GM10248 (cell line): Measurements from ENCODE around the gene SYNJ2.

Source experiments
- CTCF ChIA-PET: fragments of 300-600 bp; sonication (Branson Sonifier 250); formaldehyde crosslinking; extraction: SDS; loops from one replicate; lab custom pipeline; 2021; ENCODE audit warnings: antibody characterized with exemption; lab: Yijun Ruan, JAX
- POLR2A ChIA-PET: fragments of 350-650 bp; sonication (Branson Sonifier 250); formaldehyde crosslinking; extraction: SDS; loops from one replicate; lab custom pipeline; 2020; ENCODE audit warnings: antibody characterized with exemption; lab: Yijun Ruan, JAX
- DNase-seq: peaks from one replicate; pipeline ENCODE4 v3.0.0; 2012; ENCODE audit errors: extremely low spot score
- TF ChIP-seq, protein P1 (sequence below): IDR thresholded peaks from 2 replicates; pipeline ENCODE4 v1.5.1; 2012; ENCODE audit warnings: mild to moderate bottlenecking, low read depth; ENCODE audit errors: extremely low read depth, missing control alignments, control extremely low read depth

The SYNJ2 gene

DNA sequence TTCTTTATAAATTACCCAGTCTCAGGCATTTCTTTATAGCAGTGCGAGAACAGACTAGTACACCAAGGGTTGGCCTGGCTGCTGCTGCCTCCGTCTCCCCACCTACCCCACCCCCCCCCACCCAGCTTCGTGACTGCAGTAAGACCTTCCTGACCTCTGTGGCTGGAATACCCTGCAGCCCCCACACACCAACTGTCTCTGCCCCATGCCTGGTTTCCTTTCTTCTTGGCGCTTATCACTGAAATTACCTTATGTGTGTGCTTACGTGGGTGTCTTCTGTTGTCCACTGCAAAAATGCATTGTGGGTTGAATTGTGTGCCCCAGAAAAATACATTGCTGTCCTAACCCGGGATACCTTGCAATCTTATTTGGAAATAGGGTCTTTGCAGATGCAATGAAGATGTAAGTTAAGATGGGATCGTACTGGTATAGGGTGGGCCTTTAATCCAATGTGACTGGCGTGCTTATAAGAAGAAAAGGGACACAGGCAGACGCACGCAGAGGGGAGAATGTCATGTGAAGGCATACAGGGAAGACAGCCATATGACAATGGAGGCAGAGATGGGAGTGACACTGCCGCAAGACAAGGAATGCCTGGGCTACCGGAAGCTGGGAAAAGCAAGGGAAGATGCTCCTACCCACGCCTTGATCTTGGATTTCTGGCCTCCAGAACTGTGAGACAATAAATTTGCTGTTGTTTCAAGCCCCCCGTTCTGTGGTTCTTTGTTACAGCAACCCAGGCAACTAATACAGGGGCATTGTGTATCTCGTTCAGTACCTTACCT lies 15.4 kb downstream of the SYNJ2 start:
- ChIA-PET CTCF (no interaction called here), POLR2A (interaction anchor here (0.6 kb wide), 1 partner anchor 72 kb away, joined by 3 read pairs; no protein-coding TSS in a partner anchor)
- DNase-seq, result no peak
- TF ChIP-seq, protein P1, sequence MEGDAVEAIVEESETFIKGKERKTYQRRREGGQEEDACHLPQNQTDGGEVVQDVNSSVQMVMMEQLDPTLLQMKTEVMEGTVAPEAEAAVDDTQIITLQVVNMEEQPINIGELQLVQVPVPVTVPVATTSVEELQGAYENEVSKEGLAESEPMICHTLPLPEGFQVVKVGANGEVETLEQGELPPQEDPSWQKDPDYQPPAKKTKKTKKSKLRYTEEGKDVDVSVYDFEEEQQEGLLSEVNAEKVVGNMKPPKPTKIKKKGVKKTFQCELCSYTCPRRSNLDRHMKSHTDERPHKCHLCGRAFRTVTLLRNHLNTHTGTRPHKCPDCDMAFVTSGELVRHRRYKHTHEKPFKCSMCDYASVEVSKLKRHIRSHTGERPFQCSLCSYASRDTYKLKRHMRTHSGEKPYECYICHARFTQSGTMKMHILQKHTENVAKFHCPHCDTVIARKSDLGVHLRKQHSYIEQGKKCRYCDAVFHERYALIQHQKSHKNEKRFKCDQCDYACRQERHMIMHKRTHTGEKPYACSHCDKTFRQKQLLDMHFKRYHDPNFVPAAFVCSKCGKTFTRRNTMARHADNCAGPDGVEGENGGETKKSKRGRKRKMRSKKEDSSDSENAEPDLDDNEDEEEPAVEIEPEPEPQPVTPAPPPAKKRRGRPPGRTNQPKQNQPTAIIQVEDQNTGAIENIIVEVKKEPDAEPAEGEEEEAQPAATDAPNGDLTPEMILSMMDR, result no peak

DNA sequence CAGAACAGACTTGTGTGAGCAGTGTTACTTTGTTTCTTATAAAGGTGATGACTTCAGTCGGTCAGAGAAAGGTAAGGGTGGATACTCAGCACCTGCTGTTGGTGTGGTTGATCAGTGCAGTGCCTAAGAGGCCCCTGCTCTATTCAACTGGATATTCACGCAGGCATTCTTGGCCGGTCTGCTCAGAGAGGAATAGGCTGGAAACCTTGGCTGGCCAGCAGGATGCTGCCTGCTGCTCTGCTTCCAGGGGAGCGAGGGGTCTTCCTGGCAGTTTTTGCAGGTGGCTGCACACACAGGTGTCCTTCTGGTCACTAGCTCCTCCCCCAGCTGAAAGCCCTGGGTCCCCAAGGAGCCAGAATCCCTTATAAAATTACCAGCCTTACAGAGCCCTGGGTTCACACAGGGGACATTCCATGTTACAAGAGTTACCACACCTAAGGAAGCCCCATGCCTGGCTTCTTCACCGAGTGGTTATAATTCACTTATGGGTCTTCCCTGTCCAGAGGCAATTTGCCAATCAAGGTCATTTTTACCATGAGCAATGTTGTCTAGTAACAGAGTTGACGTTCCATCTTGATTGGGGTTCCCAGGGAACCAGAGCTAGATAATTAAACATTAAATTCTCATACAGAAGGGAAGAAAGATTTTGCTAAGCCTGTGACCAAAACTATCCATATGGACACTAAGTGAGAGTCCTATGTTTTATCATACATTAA lies 16.4 kb downstream of the SYNJ2 start:
- TF ChIP-seq, protein P1, result no peak
- POLR2A ChIA-PET, result no interaction called here

DNA sequence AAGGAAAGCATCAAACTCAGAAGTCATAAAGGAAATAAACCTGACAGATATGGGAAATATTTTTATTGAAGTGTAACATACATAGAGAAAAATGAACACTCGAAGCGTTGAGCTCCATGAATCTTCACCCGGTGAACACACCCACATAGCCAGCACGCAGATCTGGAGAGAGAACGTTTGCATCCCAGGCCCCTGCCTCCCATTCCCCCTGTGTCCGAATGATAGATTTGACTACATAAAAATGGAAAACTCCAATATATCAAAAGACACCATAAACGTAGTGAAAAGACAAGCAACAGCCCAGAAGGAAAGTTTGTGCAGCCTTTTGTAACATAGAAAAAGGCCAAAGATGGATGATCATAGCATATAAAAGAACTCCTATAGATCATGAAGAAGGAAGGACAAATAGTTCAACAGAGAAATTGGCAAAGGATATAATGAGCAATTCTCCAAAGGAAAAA lies 17.1 kb downstream of the SYNJ2 start:
- CTCF ChIA-PET, result interaction anchor here (1.7 kb wide), 1 partner anchor 50 kb away, joined by 3 read pairs; no protein-coding TSS in a partner anchor
- POLR2A ChIA-PET, result no interaction called here
- DNase-seq, result no peak
- TF ChIP-seq, protein P1, result no peak

More for the DNA sequence above, 16.4 kb downstream of the SYNJ2 start:
- CTCF ChIA-PET, result no interaction called here
- DNase-seq, result no peak

DNA sequence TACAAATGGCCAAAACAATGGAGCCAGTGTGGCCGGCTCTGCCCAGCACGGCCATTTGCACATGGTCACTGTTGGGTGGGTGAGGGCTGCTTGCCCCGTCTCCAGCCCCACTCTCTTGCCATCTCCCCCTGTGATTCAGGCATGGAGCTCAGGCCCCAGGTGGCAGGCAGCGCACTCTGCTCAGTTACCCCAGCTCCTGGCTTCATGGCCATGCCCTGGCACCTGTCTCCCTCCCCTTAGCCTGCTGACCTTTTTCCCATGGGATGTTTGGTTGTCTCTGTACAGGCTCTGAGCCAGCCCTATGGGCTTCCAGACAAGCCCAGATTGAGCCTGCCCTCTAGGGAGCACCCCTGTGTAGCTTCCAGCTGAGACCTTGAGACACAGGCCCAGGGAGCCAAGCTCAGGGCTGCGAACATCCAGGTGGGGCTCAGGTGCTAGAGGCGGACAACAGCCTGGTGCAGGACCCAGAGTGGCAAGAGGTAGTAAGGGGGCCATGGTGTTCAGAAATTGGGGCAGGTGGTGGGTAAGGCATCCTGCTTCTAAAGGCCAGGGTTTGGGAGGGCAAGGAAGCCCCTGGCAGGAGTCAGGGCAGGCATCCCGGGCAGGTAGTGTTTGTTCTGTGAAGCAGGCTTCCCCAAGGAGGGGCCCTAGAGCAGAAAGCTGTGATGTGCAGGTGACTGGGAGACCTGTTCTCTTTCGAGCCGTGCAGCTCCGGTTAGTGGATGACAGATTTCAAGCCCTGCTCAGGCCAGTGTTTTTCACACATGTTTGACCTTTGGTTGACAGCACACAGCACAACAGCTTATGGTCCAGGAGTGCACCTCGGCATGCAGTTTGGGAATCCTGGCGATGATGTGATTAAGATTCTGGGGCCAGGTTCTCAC lies 17.7 kb downstream of the SYNJ2 start:
- CTCF ChIA-PET, result interaction anchor here (0.9 to 1.7 kb wide), 5 partner anchors 14 to 126 kb away, joined by 3 to 4 read pairs (median 3); no protein-coding TSS in a partner anchor
- no peak for DNase-seq
- POLR2A ChIA-PET, result no interaction called here
- TF ChIP-seq, protein P1, result no peak

DNA sequence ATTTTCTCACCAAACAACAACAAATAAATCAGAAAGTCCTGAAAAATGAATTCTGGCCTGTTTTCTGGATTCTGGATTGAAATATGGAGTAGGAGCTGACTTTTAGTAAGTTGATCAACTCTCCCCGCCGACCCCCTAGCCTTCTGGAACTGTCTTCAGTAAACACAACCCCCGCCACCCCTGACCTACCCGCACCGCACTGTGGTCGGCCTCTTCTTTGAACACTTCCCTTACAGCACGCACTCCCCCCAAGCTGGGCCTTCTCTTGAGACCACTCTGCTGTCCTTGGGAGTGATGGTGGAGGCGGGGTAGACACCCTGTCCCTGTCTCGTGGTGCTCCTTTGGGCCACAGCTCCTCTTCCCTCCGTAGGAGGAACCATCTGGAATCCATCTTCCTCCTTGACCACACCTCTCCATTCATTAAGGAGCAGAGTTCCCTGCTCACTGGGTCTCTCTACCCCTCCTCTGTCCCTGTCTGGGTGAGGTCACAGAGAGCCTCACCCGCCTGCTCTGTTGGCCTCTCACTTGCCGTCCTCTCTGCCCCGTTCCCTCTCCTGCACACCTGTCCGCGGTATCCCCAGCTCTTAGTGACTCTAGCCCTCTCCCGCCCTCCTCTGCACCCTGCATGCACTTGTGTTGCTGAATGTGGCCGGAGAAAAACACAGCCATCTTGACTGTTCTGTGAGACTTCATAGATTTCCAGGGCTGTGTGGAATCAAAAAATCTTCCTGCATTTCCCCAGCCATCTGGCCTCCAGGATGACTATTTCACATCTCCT lies 19.1 kb downstream of the SYNJ2 start:
- ChIA-PET CTCF (interaction anchor here (1.2 to 1.7 kb wide), 6 partner anchors 14 to 127 kb away, joined by 3 to 5 read pairs (median 3); no protein-coding TSS in a partner anchor), POLR2A (no interaction called here)
- no peak for DNase-seq
- TF ChIP-seq, protein P1, result no peak
